ENCODE data around the gene FOXI1. TPM values are rescaled to one million over a fixed set of nuclear protein-coding genes. Genes with fewer than 3 reads are reported as not detected.
"Not testable (repeated sequence)": the region's sequence is repeated elsewhere in the genome, so short reads cannot be mapped to it uniquely, and the experiment has no call there.

The FOXI1 gene
- polyA plus RNA-seq, 3 donors = 0.24 TPM; not detected in 2

- 72 to 96% (median 95%) methylated on average over 7 of the region's 7 CpGs for WGBS, 3 donors
These were observed 23.0 kb upstream of the FOXI1 start for GRCh38 chr5:170082701-170083100.

GRCh38 chr5:170087168-170087817 lies 18.4 kb upstream of the FOXI1 start:
- 79 to 88% (median 86%) methylated on average over 3 of the region's 3 CpGs for WGBS, 3 donors
- H3K27ac ChIP-seq (ENCODE audit: low read depth, low read length) = no peak overlapping the region

More at GRCh38 chr5:170082701-170083100, 23.0 kb upstream of the FOXI1 start:
- H3K27ac ChIP-seq (ENCODE audit: low read depth, low read length) = no peak overlapping the region

- H3K27ac ChIP-seq (ENCODE audit: low read depth, low read length) = no peak overlapping the region
- WGBS, 3 donors = 59 to 63% (median 61%) methylated on average over 5 of the region's 5 CpGs
These were observed 13.1 kb upstream of the FOXI1 start for GRCh38 chr5:170092455-170093101.

GRCh38 chr5:170094329-170094728 lies 11.4 kb upstream of the FOXI1 start:
- WGBS, 3 donors = 75 to 88% (median 86%) methylated on average over 10 of the region's 10 CpGs
- not testable (repeated sequence) for H3K27ac ChIP-seq (ENCODE audit: low read depth, low read length)

GRCh38 chr5:170095646-170096045 lies 10.1 kb upstream of the FOXI1 start:
- 24 to 54% (median 30%) methylated on average over 1 of the region's 1 CpG for WGBS, 3 donors
- H3K27ac ChIP-seq (ENCODE audit: low read depth, low read length) = no peak overlapping the region

- 42 to 70% (median 45%) methylated on average over 9 of the region's 9 CpGs for WGBS, 3 donors
- H3K27ac ChIP-seq (ENCODE audit: low read depth, low read length) = no peak overlapping the region
These were observed 7.8 kb upstream of the FOXI1 start for GRCh38 chr5:170097934-170098333.

GRCh38 chr5:170100066-170100943 lies 5.4 kb upstream of the FOXI1 start:
- 27 to 35% (median 33%) methylated on average over 13 of the region's 13 CpGs for WGBS, 3 donors
- H3K27ac ChIP-seq (ENCODE audit: low read depth, low read length) = no peak overlapping the region

GRCh38 chr5:170103447-170103846 lies 2.2 kb upstream of the FOXI1 start:
- WGBS, 3 donors = 92 to 98% (median 95%) methylated on average over 1 of the region's 1 CpG
- no peak overlapping the region for H3K27ac ChIP-seq (ENCODE audit: low read depth, low read length)

- H3K27ac ChIP-seq (ENCODE audit: low read depth, low read length) = no peak overlapping the region
- WGBS, 3 donors = 68 to 93% (median 75%) methylated on average over 6 of the region's 6 CpGs
These were observed 1.4 kb upstream of the FOXI1 start for GRCh38 chr5:170104299-170104698.

GRCh38 chr5:170104710-170105109 lies 987 bp upstream of the FOXI1 start:
- 88 to 96% (median 93%) methylated on average over 26 of the region's 26 CpGs for WGBS, 3 donors
- no peak overlapping the region for H3K27ac ChIP-seq (ENCODE audit: low read depth, low read length)

- 67 to 79% (median 71%) methylated on average over 2 of the region's 2 CpGs for WGBS, 3 donors
- no peak overlapping the region for H3K27ac ChIP-seq (ENCODE audit: low read depth, low read length)
These were observed 2.0 kb downstream of the FOXI1 start for GRCh38 chr5:170107674-170108073.

- no peak overlapping the region for H3K27ac ChIP-seq (ENCODE audit: low read depth, low read length)
- WGBS, 3 donors = 75 to 90% (median 87%) methylated on average over 12 of the region's 12 CpGs
These were observed 2.6 kb downstream of the FOXI1 start for GRCh38 chr5:170108266-170108785.

- 65 to 90% (median 79%) methylated on average over 7 of the region's 7 CpGs for WGBS, 3 donors
- no peak overlapping the region for H3K27ac ChIP-seq (ENCODE audit: low read depth, low read length)
These were observed 3.6 kb downstream of the FOXI1 start for GRCh38 chr5:170109059-170110031.

GRCh38 chr5:170110403-170111087 lies 4.8 kb downstream of the FOXI1 start:
- 57 to 77% (median 72%) methylated on average over 3 of the region's 3 CpGs for WGBS, 3 donors

GRCh38 chr5:170111088-170111785 lies 5.5 kb downstream of the FOXI1 start:
- WGBS, 3 donors = 55 to 69% (median 61%) methylated on average over 6 to 8 of the region's 8 CpGs
- H3K27ac ChIP-seq (ENCODE audit: low read depth, low read length) = no peak overlapping the region

More at GRCh38 chr5:170110403-170111087, 4.8 kb downstream of the FOXI1 start:
- no peak overlapping the region for H3K27ac ChIP-seq (ENCODE audit: low read depth, low read length)

- WGBS, 3 donors = 54 to 62% (median 58%) methylated on average over 6 of the region's 6 CpGs
- H3K27ac ChIP-seq (ENCODE audit: low read depth, low read length) = no peak overlapping the region
These were observed 7.3 kb downstream of the FOXI1 start for GRCh38 chr5:170112876-170113521.
